Measurements from ENCODE around the gene RSPO4.
"Not testable (repeated sequence)": the region's sequence is repeated elsewhere in the genome, so short reads cannot be mapped to it uniquely, and the experiment has no call there.

The RSPO4 gene

DNA sequence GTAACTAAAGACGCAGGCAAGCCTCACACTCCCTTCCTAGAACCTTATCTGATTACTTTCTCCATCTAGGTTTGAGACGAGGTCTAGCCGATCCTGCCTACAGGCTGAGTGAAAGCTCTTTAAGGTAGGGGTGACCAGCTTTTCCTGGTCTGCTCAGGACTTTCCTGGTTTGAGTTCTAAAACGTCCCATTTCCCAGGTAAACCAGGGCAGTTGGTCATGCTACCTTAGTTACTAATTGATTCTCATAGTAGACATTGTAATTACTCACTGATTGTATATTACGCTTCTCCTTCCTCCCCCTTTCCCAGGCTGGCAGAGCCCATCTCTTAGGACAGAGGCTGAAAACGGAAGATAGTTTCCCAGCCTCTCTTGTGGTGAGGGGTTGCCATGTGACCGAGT is 27.9 kb upstream of the RSPO4 start:
- Histone ChIP-seq H3K27ac (ENCODE audit: low read length) (no peak overlapping the region), H3K27me3 (replicated peaks; ENCODE audit: insufficient read depth, low read length) (no peaks in the 10 kb centered on the region), H2AFZ (ENCODE audit: low read length) (no peak overlapping the region)

DNA sequence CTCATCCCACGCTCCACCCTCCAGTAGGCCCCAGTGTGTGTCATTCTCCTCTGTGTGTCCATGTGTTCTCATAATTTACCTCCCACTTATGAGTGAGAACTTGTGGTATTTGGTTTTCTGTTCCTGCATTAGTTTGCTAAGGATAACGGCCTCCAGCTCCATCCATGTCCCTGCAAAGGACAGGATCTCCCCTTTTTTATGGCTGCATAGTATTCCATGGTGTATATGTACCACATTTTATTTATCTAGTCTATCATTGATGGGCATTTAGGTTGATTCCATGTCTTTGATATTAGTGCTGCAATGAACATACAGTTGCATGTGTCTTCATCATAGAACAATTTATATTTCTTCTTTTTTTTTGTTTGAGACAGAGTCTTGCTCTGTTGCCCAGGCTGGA is 24.1 kb upstream of the RSPO4 start:
- not testable (repeated sequence) for H3K36me3 ChIP-seq (replicated peaks; ENCODE audit: insufficient read depth, low read length); H3F3A ChIP-seq (ENCODE audit: insufficient read depth, low read length); H3K9me2 ChIP-seq (replicated peaks; ENCODE audit: insufficient read depth, low read length); H3K4me1 ChIP-seq (ENCODE audit: low read length); H4K20me1 ChIP-seq (ENCODE audit: insufficient read depth, low read length); H3K4me2 ChIP-seq (ENCODE audit: low read depth, low read length); DNase-seq; H3K27me3 ChIP-seq (replicated peaks; ENCODE audit: insufficient read depth, low read length); H3K79me2 ChIP-seq (ENCODE audit: low read length); H3K27ac ChIP-seq (ENCODE audit: low read length); H3K9me3 ChIP-seq (replicated peaks; ENCODE audit: insufficient read depth, low read length); H3K4me3 ChIP-seq (ENCODE audit: low read length); H2AFZ ChIP-seq (ENCODE audit: low read length); H3K9ac ChIP-seq (ENCODE audit: low read length)

More for the DNA sequence above, 27.9 kb upstream of the RSPO4 start:
- TF ChIP-seq, protein P1, sequence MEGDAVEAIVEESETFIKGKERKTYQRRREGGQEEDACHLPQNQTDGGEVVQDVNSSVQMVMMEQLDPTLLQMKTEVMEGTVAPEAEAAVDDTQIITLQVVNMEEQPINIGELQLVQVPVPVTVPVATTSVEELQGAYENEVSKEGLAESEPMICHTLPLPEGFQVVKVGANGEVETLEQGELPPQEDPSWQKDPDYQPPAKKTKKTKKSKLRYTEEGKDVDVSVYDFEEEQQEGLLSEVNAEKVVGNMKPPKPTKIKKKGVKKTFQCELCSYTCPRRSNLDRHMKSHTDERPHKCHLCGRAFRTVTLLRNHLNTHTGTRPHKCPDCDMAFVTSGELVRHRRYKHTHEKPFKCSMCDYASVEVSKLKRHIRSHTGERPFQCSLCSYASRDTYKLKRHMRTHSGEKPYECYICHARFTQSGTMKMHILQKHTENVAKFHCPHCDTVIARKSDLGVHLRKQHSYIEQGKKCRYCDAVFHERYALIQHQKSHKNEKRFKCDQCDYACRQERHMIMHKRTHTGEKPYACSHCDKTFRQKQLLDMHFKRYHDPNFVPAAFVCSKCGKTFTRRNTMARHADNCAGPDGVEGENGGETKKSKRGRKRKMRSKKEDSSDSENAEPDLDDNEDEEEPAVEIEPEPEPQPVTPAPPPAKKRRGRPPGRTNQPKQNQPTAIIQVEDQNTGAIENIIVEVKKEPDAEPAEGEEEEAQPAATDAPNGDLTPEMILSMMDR (IDR thresholded peaks at IDR 0.05; ENCODE audit: low read length), result no peak
- TF ChIP-seq EZH2 (optimal IDR thresholded peaks at IDR 0.05; ENCODE audit: low read depth, low read length) (no peak), EZH2phosphoT487 (IDR thresholded peaks at IDR 0.05; ENCODE audit: low read length) (no peak)
- Histone ChIP-seq H3K79me2 (ENCODE audit: low read length) (no peaks in the 10 kb centered on the region), H3K4me2 (ENCODE audit: low read depth, low read length) (no peak overlapping the region), H3K9me3 (replicated peaks; ENCODE audit: insufficient read depth, low read length) (no peaks in the 10 kb centered on the region), H3K4me1 (ENCODE audit: low read length) (no peaks in the 10 kb centered on the region), H3F3A (ENCODE audit: insufficient read depth, low read length) (no peaks in the 10 kb centered on the region), H3K36me3 (replicated peaks; ENCODE audit: insufficient read depth, low read length) (no peaks in the 10 kb centered on the region), H3K4me3 (ENCODE audit: low read length) (no peak overlapping the region), H4K20me1 (ENCODE audit: insufficient read depth, low read length) (no peaks in the 10 kb centered on the region), H3K9me2 (replicated peaks; ENCODE audit: insufficient read depth, low read length) (no peaks in the 10 kb centered on the region), H3K9ac (ENCODE audit: low read length) (no peak overlapping the region)
- DNase-seq, result no peak

DNA sequence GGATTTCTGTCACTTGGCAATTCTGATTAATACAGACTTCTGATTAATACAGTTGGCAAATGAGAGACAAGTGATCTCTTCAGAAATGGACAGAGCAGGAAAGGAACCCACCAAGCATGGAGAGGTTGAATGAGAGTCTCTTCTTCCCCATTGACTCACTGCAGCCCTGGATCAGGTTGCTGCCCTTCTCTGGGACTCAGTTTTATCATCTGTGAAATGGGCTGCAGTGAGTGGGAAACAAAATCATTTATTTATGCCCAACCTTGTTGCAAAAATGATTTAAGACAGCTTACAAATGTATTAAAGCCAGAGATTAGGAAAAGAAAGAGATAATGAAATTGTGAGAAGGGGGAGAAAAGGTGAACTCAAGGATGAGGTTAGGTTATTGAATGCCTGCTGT is 20.8 kb upstream of the RSPO4 start:
- no peaks in the 10 kb centered on the region for H3K36me3 ChIP-seq (replicated peaks; ENCODE audit: insufficient read depth, low read length)
- TF ChIP-seq, protein P1 (IDR thresholded peaks at IDR 0.05; ENCODE audit: low read length), result no peak
- no peak for TF ChIP-seq EZH2phosphoT487 (IDR thresholded peaks at IDR 0.05; ENCODE audit: low read length)
- TF ChIP-seq EZH2 (optimal IDR thresholded peaks at IDR 0.05; ENCODE audit: low read depth, low read length), result no peak
- no peaks in the 10 kb centered on the region for H3F3A ChIP-seq (ENCODE audit: insufficient read depth, low read length)
- no peak overlapping the region for H3K9ac ChIP-seq (ENCODE audit: low read length)
- no peaks in the 10 kb centered on the region for H3K27me3 ChIP-seq (replicated peaks; ENCODE audit: insufficient read depth, low read length)
- H3K9me2 ChIP-seq (replicated peaks; ENCODE audit: insufficient read depth, low read length), result no peaks in the 10 kb centered on the region; the same call in 1 of the 2 replicates
- no peaks in the 10 kb centered on the region for H3K4me1 ChIP-seq (ENCODE audit: low read length)
- no peak overlapping the region for H3K27ac ChIP-seq (ENCODE audit: low read length)
- no peak overlapping the region for H3K4me2 ChIP-seq (ENCODE audit: low read depth, low read length)
- no peaks in the 10 kb centered on the region for H3K79me2 ChIP-seq (ENCODE audit: low read length)
- H2AFZ ChIP-seq (ENCODE audit: low read length), result no peak overlapping the region
- H3K4me3 ChIP-seq (ENCODE audit: low read length), result no peak overlapping the region
- no peak for DNase-seq
- no peaks in the 10 kb centered on the region for H4K20me1 ChIP-seq (ENCODE audit: insufficient read depth, low read length)
- no peaks in the 10 kb centered on the region for H3K9me3 ChIP-seq (replicated peaks; ENCODE audit: insufficient read depth, low read length)

DNA sequence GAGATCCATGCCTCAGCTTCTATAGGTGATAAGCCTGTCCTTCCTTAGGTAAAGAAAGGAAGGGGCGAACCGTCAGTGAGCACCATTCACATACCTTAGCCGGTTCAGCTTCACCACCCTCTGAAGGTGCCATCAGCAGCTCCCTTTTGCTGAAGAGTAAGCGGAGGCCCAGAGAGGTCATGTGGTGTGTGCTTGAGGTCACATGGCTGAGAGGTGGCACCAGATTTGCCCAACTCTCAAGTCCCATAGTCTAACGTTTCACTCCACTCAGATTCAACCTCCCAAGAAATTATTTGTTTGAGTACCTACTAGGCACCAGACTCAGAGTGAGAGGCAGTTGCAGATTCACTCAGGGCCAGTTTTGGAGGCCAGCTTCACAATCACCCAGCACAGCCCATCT is 18.5 kb upstream of the RSPO4 start:
- Histone ChIP-seq H3K79me2 (ENCODE audit: low read length) (no peaks in the 10 kb centered on the region), H3K27ac (ENCODE audit: low read length) (no peak overlapping the region), H3K4me1 (ENCODE audit: low read length) (no peaks in the 10 kb centered on the region), H3K4me3 (ENCODE audit: low read length) (no peak overlapping the region), H3K27me3 (replicated peaks; ENCODE audit: insufficient read depth, low read length) (no peaks in the 10 kb centered on the region), H4K20me1 (ENCODE audit: insufficient read depth, low read length) (no peaks in the 10 kb centered on the region), H3K9me3 (replicated peaks; ENCODE audit: insufficient read depth, low read length) (no peaks in the 10 kb centered on the region), H3F3A (ENCODE audit: insufficient read depth, low read length) (no peaks in the 10 kb centered on the region), H3K36me3 (replicated peaks; ENCODE audit: insufficient read depth, low read length) (no peaks in the 10 kb centered on the region), H3K9ac (ENCODE audit: low read length) (no peak overlapping the region), H3K9me2 (replicated peaks; ENCODE audit: insufficient read depth, low read length) (no peaks in the 10 kb centered on the region; the same call in 1 of the 2 replicates), H2AFZ (ENCODE audit: low read length) (no peak overlapping the region), H3K4me2 (ENCODE audit: low read depth, low read length) (no peak overlapping the region)
- TF ChIP-seq EZH2 (optimal IDR thresholded peaks at IDR 0.05; ENCODE audit: low read depth, low read length) (no peak), EZH2phosphoT487 (IDR thresholded peaks at IDR 0.05; ENCODE audit: low read length) (no peak)
- TF ChIP-seq, protein P1 (IDR thresholded peaks at IDR 0.05; ENCODE audit: low read length), result no peak
- no peak for DNase-seq

All from MM.1S (cell line).